IMR-90 (cell line): ENCODE results near the gene CTNND2. TPM values are rescaled to one million over a fixed set of nuclear protein-coding genes. Genes with fewer than 3 reads are reported as not detected.

ENCODE experiments used
- ATAC-seq: fragments of 200-7000 bp; cut with Tn5 transposase; 2 replicates; pipeline ENCODE4 v1.9.1; 2020; ENCODE audit warnings: low read depth, mild to moderate bottlenecking, moderate library complexity
- BruUV-seq: library from RNA; stranded (reverse); fragments of 400-500 nt; replicated peaks from 2 replicates; lab custom pipeline; 2021; lab: Mats Ljungman, UMichigan
- CTCF ChIA-PET: fragments of 300-600 bp; formaldehyde crosslinking; extraction: SDS; loops from one replicate; lab custom pipeline; 2021; ENCODE audit warnings: antibody characterized with exemption; lab: Yijun Ruan, JAX
- POLR2A ChIA-PET: fragments of 300-600 bp; sonication (Branson Sonifier 250); formaldehyde crosslinking; loops from one replicate; lab custom pipeline; 2022; ENCODE audit warnings: antibody characterized with exemption; ENCODE audit not compliant: unreplicated experiment; lab: Charles Lee
- DNase-seq: peaks from one replicate; pipeline ENCODE4 v3.0.0; 2013
- H2AFZ ChIP-seq: replicated peaks from 2 replicates; pipeline ENCODE3; 2013; ENCODE audit warnings: low read length, mild to moderate bottlenecking; ENCODE audit not compliant: poor library complexity
- H2AK5ac ChIP-seq: 2 replicates; pipeline ENCODE4 v1.6.1; 2013; ENCODE audit warnings: low read depth, low read length, inconsistent platforms
- H2AK9ac ChIP-seq: replicated peaks from 2 replicates; pipeline ENCODE3; 2013; ENCODE audit warnings: mild to moderate bottlenecking, low read depth, low read length, moderate library complexity; ENCODE audit not compliant: poor library complexity
- H2BK120ac ChIP-seq: 2 replicates; pipeline ENCODE4 v1.6.1; 2013; ENCODE audit warnings: low read depth, low read length, inconsistent platforms
- H2BK15ac ChIP-seq: 3 replicates; pipeline ENCODE4 v1.6.1; 2013; ENCODE audit warnings: low read depth, low read length, inconsistent platforms
- H2BK20ac ChIP-seq: 2 replicates; pipeline ENCODE4 v1.6.1; 2013; ENCODE audit warnings: low read depth, mild to moderate bottlenecking, inconsistent platforms, low read length, moderate library complexity
- H2BK5ac ChIP-seq: 2 replicates; pipeline ENCODE4 v1.6.1; 2013; ENCODE audit warnings: mild to moderate bottlenecking, low read depth, low read length, inconsistent platforms; ENCODE audit not compliant: poor library complexity, severe bottlenecking
- H3K14ac ChIP-seq: replicated peaks from 2 replicates; pipeline ENCODE4 v1.6.1; 2013; ENCODE audit warnings: low read depth, low read length, inconsistent platforms
- H3K18ac ChIP-seq: 2 replicates; pipeline ENCODE4 v1.6.1; 2013; ENCODE audit warnings: low read depth, low read length, control low read depth
- H3K23ac ChIP-seq: 2 replicates; pipeline ENCODE4 v1.6.1; 2013; ENCODE audit warnings: low read depth, low read length, inconsistent platforms
- H3K27ac ChIP-seq: 2 replicates; pipeline ENCODE4 v1.5.1; 2013; ENCODE audit warnings: mild to moderate bottlenecking, control low read depth, low read length; ENCODE audit not compliant: insufficient read depth
- H3K27me3 ChIP-seq: 2 replicates; pipeline ENCODE4 v1.6.1; 2013; ENCODE audit warnings: low read length; ENCODE audit not compliant: control insufficient read depth, insufficient read depth
- H3K36me3 ChIP-seq: 2 replicates; pipeline ENCODE4 v1.6.1; 2013; ENCODE audit warnings: low read length, mixed read lengths; ENCODE audit not compliant: control insufficient read depth, insufficient read depth
- H3K4ac ChIP-seq: 2 replicates; pipeline ENCODE4 v1.6.1; 2013; ENCODE audit warnings: low read depth, low read length, inconsistent platforms
- H3K4me1 ChIP-seq: 2 replicates; pipeline ENCODE4 v1.6.1; 2013; ENCODE audit warnings: low read length, mixed read lengths; ENCODE audit not compliant: control insufficient read depth, insufficient read depth
- H3K4me2 ChIP-seq: 2 replicates; pipeline ENCODE4 v1.6.1; 2013; ENCODE audit warnings: low read depth, mild to moderate bottlenecking, control low read depth, low read length, moderate library complexity
- H3K4me3 ChIP-seq: 2 replicates; pipeline ENCODE4 v1.5.1; 2013; ENCODE audit warnings: low read depth, mild to moderate bottlenecking, control low read depth, low read length, moderate library complexity; ENCODE audit not compliant: insufficient read depth
- H3K56ac ChIP-seq: 2 replicates; pipeline ENCODE4 v1.6.1; 2013; ENCODE audit warnings: low read length, inconsistent platforms; ENCODE audit not compliant: insufficient read depth; ENCODE audit errors: extremely low read depth
- H3K79me1 ChIP-seq, 2 experiments: 2 replicates each; pipeline ENCODE4 v1.6.1; 2013; ENCODE audit warnings: low read length in 2 of 2, inconsistent platforms in 1 of 2, low read depth in 1 of 2
- H3K9ac ChIP-seq: 2 replicates; pipeline ENCODE4 v1.6.1; 2013; ENCODE audit warnings: low read depth, low read length, control low read depth
- H3K9me1 ChIP-seq: 2 replicates; pipeline ENCODE4 v1.6.1; 2013; ENCODE audit warnings: low read length, inconsistent platforms; ENCODE audit not compliant: insufficient read depth
- H3K9me3 ChIP-seq: 2 replicates; pipeline ENCODE4 v1.6.1; 2013; ENCODE audit warnings: low read length; ENCODE audit not compliant: control insufficient read depth, insufficient read depth
- H4K20me1 ChIP-seq: 2 replicates; pipeline ENCODE4 v1.6.1; 2013; ENCODE audit warnings: low read length, inconsistent platforms; ENCODE audit not compliant: insufficient read depth
- H4K5ac ChIP-seq: 2 replicates; pipeline ENCODE4 v1.6.1; 2013; ENCODE audit warnings: mild to moderate bottlenecking, low read depth, low read length, control low read depth
- H4K8ac ChIP-seq, 2 experiments: 2 replicates each; pipeline ENCODE4 v1.6.1; 2013; ENCODE audit warnings: low read depth in 2 of 2, low read length in 2 of 2, control low read depth in 1 of 2, inconsistent platforms in 1 of 2
- H4K91ac ChIP-seq: 2 replicates; pipeline ENCODE4 v1.6.1; 2013; ENCODE audit warnings: low read depth, low read length, inconsistent platforms; ENCODE audit not compliant: insufficient read depth
- FOS ChIP-seq: fragments of 150-350 bp; IDR thresholded peaks from 2 replicates; pipeline ENCODE4 v1.6.1; 2016; ENCODE audit warnings: low read depth, low read length
- RAD21 ChIP-seq: IDR thresholded peaks from 2 replicates; pipeline ENCODE4 v1.6.1; 2012; ENCODE audit warnings: low read length, improper control_type of control experiment
- WGBS, 2 experiments: methylation state at CpG; one replicate each; pipeline versions ENCODE4 v1.1.5 to v1.1.7; 2013; ENCODE audit warnings: missing lambda C conversion rate in 2 of 2; ENCODE audit not compliant: insufficient read length in 1 of 2; ENCODE audit errors: extremely low coverage in 2 of 2; 5-methylcytosine and 5-hydroxymethylcytosine counted together
- dilution Hi-C: fragments of 300-500 bp; cut with HindIII; formaldehyde crosslinking; loops from one replicate; pipeline ENCODE4 v1.14.3; 2018; ENCODE audit warnings: low sequenced_read_pairs; ENCODE audit not compliant: unreplicated experiment
- in situ Hi-C: fragments of 300-500 bp; cut with MboI; formaldehyde crosslinking; loops from 3 replicates; pipeline ENCODE4 v1.14.3; 2019; ENCODE audit warnings: low sequenced_read_pairs, inconsistent platforms, mixed read lengths
- intact Hi-C: fragments of 100-400 bp; cut with micrococcal nuclease; formaldehyde crosslinking; loops from 2 replicates; pipeline ENCODE4 v1.10.0; 2022
- polyA plus RNA-seq, 3 experiments: library from polyadenylated mRNA; depleted of rRNA; stranded (reverse); fragments of >200 nt; gene quantifications; 2 replicates each; pipeline ENCODE4 v1.2.3, GENCODE V29; 2012; ENCODE audit warnings: low replicate concordance in 1 of 3
- total RNA-seq: library from RNA; depleted of rRNA; stranded (reverse); fragments of >200 nt; gene quantifications from 2 replicates; pipeline ENCODE4 v1.2.3, GENCODE V29; 2012
- TF ChIP-seq, protein P1 (sequence below): fragments of 150-350 bp; IDR thresholded peaks from 2 replicates; pipeline ENCODE4 v1.6.1; 2017; ENCODE audit warnings: mild to moderate bottlenecking, antibody characterized with exemption, low read length, low read depth

CTNND2 gene
- total and polyA plus RNA-seq, 2 of the 4 experiments (the other 2 are of a cell fraction), result not detected

DNA sequence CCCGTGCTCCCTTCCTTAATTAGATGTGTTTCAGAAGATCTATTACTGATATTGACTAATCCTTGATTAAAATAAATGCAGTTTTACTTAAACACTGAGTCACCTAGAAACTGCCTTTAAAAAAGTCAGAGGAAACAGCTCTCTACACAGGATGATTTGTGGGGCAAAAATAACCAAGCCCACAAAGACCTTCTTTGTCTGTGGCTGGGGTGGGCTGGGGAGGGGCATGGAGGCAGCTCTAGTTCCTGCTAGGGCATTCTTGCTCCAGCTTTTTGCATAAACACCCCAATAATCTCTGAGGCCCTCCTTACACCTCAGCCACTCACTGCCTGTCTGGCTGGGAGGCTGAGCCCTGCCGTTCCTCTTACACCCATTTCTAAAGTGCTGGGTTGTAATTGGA lies 915.6 kb downstream of the CTNND2 start:
- Histone ChIP-seq H4K5ac (no peak overlapping the region), H3K4me3 (no peak overlapping the region), H4K8ac (no peak overlapping the region), H3K4ac (no peak overlapping the region), H4K91ac (no peak overlapping the region), H3K36me3 (no peaks in the 10 kb centered on the region), H3K79me1 (no peaks in the 10 kb centered on the region), H2BK15ac (no peak overlapping the region), H4K20me1 (no peaks in the 10 kb centered on the region), H3K4me2 (no peak overlapping the region), H3K4me1 (no peaks in the 10 kb centered on the region), H3K9ac (no peak overlapping the region), H2BK20ac (no peak overlapping the region), H2BK120ac (no peak overlapping the region), H3K27ac (no peak overlapping the region), H2BK5ac (no peak overlapping the region), H3K27me3 (peaks cover 13% of the 10 kb centered on the region), H2AK9ac (no peak overlapping the region), H3K23ac (no peak overlapping the region), H2AK5ac (no peak overlapping the region), H2AFZ (no peak overlapping the region), H3K9me1 (peaks cover 4% of the 10 kb centered on the region; the same call in 1 of the 2 replicates), H3K14ac (no peak overlapping the region), H3K56ac (no peak overlapping the region), H3K9me3 (no peaks in the 10 kb centered on the region), H3K18ac (no peak overlapping the region)
- dilution Hi-C loops, result no loop called here
- TF ChIP-seq, protein P1, sequence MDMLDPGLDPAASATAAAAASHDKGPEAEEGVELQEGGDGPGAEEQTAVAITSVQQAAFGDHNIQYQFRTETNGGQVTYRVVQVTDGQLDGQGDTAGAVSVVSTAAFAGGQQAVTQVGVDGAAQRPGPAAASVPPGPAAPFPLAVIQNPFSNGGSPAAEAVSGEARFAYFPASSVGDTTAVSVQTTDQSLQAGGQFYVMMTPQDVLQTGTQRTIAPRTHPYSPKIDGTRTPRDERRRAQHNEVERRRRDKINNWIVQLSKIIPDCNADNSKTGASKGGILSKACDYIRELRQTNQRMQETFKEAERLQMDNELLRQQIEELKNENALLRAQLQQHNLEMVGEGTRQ, result no peak
- TF ChIP-seq FOS, result no peak
- no peak for TF ChIP-seq RAD21
- no TSS peak for BruUV-seq
- ATAC-seq, result no peak
- WGBS, 2 experiments, result no CpG with 5 or more reads among the region's 2 CpGs
- ChIA-PET POLR2A (no interaction called here), CTCF (interaction anchor here (1.1 kb wide), 1 partner anchor 189 kb away, joined by 4 read pairs; no protein-coding TSS in a partner anchor)
- intact Hi-C loops, result loop anchor here (10.0 kb wide), 2 partner anchors 124 to 224 kb away; partner anchors contain the start of gene DAP
- in situ Hi-C loops, result no loop called here
- no peak for DNase-seq
